Measurements from ENCODE around the gene S1PR4.
"Not testable (repeated sequence)": the region's sequence is repeated elsewhere in the genome, so short reads cannot be mapped to it uniquely, and the experiment has no call there.

The S1PR4 gene

GRCh38 chr19:3183721-3184641 is 5.4 kb downstream of the S1PR4 start:
- no peak for DNase-seq

GRCh38 chr19:3184847-3185460 is 6.4 kb downstream of the S1PR4 start:
- DNase-seq, result peak in 1 of 2 donors; percentile 51

- peak; percentile 93 to 94 for DNase-seq
These were observed 7.0 kb downstream of the S1PR4 start, which contains the start of gene NCLN for GRCh38 chr19:3185461-3186159. NCLN (plus strand) TSS chr19:3185930; CDS start chr19:3186031, 101 bp downstream.

- no peak for DNase-seq
These were observed 7.7 kb downstream of the S1PR4 start for GRCh38 chr19:3186160-3186688.

GRCh38 chr19:3186891-3187661 is 8.5 kb downstream of the S1PR4 start:
- DNase-seq, result no peak

GRCh38 chr19:3187662-3188511 is 9.3 kb downstream of the S1PR4 start:
- no peak for DNase-seq

GRCh38 chr19:3188627-3189596 is 10.3 kb downstream of the S1PR4 start:
- no peak for DNase-seq

- no peak for DNase-seq
These were observed 11.3 kb downstream of the S1PR4 start for GRCh38 chr19:3189702-3190469.

- no peak for DNase-seq
These were observed 11.9 kb downstream of the S1PR4 start for GRCh38 chr19:3190470-3190770.

- DNase-seq, result no peak
These were observed 12.6 kb downstream of the S1PR4 start for GRCh38 chr19:3190921-3191805.

GRCh38 chr19:3191806-3192104 is 13.2 kb downstream of the S1PR4 start:
- DNase-seq, result not testable (repeated sequence)

GRCh38 chr19:3192228-3192635 is 13.7 kb downstream of the S1PR4 start:
- no peak for DNase-seq

- DNase-seq, result no peak
These were observed 14.1 kb downstream of the S1PR4 start for GRCh38 chr19:3192684-3193083.

- DNase-seq, result no peak
These were observed 14.9 kb downstream of the S1PR4 start for GRCh38 chr19:3193256-3194105.

- DNase-seq, result no peak
These were observed 15.8 kb downstream of the S1PR4 start for GRCh38 chr19:3194106-3195087.

All from stimulated activated CD4-positive, alpha-beta T cell treated with anti-CD3 and anti-CD28 coated beads, Interleukin-2, amount 100 ng/mL, for 48 hours (primary cell).